WERI-Rb-1 (cell line): ENCODE measurements around the gene SLC9C2.
"Not testable (repeated sequence)": the region's sequence is repeated elsewhere in the genome, so short reads cannot be mapped to it uniquely, and the experiment has no call there.

Experiments
- DNase-seq: peaks from one replicate; pipeline ENCODE4 v3.0.0-alpha.2; 2020
- H3K27ac ChIP-seq: fragments of 250-450 bp; sonication (Bioruptor Pico); 2 replicates; pipeline ENCODE4 v1.5.1; 2020; ENCODE audit warnings: mild to moderate bottlenecking, moderate library complexity
- H3K27me3 ChIP-seq: fragments of 250-450 bp; sonication (Bioruptor Pico); 2 replicates; pipeline ENCODE4 v1.5.1; 2021; ENCODE audit warnings: mild to moderate bottlenecking, low read depth, moderate library complexity; ENCODE audit not compliant: insufficient read depth, severe bottlenecking
- H3K36me3 ChIP-seq: fragments of 250-450 bp; sonication (Bioruptor Pico); 2 replicates; pipeline ENCODE4 v1.5.1; 2020; ENCODE audit warnings: mild to moderate bottlenecking, moderate library complexity
- H3K4me3 ChIP-seq: 2 replicates; pipeline ENCODE4 v1.5.1; 2011; ENCODE audit warnings: low read depth, mild to moderate bottlenecking, control low read depth, low read length
- H3K9me3 ChIP-seq: fragments of 250-450 bp; sonication (Bioruptor Pico); 2 replicates; pipeline ENCODE4 v1.5.1; 2021; ENCODE audit warnings: mild to moderate bottlenecking, moderate library complexity; ENCODE audit not compliant: severe bottlenecking
- CTCF ChIP-seq: IDR thresholded peaks from 2 replicates; pipeline ENCODE4 v1.5.1; 2011; ENCODE audit warnings: low read depth, mild to moderate bottlenecking, control low read depth, inconsistent platforms, low read length

The SLC9C2 gene

DNA sequence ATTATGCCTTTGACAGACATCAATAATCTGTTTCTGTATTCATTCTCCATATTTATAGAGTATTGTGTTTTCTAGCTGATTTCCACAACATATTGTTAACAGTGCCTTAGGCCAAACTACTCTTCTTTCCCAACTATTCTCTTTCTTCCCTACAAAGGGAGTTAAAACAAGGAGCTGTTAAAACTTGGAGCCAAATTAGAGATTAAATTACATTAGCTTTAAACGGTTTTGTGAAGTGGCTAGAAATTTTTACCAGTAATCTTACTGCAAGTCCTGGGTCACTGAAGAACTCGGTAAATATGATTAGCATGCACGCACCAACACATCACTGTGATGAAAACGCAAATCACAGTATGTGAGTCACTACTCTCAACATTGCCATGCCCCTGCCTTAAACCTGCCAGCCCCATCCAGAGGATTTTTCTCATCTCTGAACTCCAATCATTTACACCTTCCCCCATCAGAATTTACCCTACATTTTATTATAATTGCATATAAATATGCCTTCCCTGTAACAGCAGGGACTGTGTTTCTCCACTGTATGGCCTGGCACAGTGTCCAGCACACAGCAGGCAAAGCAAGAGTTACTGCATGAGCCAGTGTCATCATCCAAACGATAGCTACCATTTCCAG, 127.2 kb downstream of the SLC9C2 start:
- H3K4me3 ChIP-seq, result peak overlapping the region; percentile 61
- no peaks in the 10 kb centered on the region for H3K27me3 ChIP-seq
- peaks cover 40% of the 10 kb centered on the region for H3K36me3 ChIP-seq
- H3K9me3 ChIP-seq, result peaks cover 12% of the 10 kb centered on the region
- H3K27ac ChIP-seq, result peak overlapping the region; percentile 91
- no peak for DNase-seq
- no peak for TF ChIP-seq CTCF

DNA sequence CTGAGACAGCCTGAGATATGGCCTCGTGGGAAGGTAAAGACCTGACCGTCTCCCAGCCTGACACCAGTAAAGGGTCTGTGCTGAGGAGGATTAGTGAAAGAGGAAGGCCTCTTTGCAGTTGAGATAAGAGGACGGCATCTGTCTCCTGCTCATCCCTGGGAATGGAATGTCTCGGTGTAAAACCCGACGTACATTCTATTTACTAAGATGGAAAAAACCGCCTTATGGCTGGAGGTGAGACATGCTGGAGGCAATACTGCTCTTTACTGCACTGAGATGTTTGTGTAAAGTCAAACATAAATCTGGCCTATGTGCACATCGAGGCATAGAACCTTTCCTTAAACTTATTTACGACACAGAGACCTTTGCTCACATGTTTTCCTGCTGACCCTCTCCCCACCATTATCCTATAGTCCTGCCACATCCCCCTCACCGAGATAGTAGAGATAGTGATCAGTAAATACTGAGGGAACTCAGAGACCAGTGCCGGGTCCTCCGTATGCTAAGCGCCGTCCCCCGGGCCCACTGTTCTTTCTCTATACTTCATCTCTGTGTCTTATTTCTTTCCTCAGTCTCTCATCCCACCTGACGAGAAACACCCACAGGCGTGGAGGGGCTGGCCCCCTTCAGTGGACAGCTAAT, 128.0 kb downstream of the SLC9C2 start:
- peak overlapping the region; percentile 61 for H3K4me3 ChIP-seq
- H3K36me3 ChIP-seq, result peaks cover 34% of the 10 kb centered on the region
- DNase-seq, result peak; percentile 90
- peaks cover 20% of the 10 kb centered on the region for H3K9me3 ChIP-seq
- H3K27ac ChIP-seq, result peak overlapping the region; percentile 91
- not testable (repeated sequence) for H3K27me3 ChIP-seq

DNA sequence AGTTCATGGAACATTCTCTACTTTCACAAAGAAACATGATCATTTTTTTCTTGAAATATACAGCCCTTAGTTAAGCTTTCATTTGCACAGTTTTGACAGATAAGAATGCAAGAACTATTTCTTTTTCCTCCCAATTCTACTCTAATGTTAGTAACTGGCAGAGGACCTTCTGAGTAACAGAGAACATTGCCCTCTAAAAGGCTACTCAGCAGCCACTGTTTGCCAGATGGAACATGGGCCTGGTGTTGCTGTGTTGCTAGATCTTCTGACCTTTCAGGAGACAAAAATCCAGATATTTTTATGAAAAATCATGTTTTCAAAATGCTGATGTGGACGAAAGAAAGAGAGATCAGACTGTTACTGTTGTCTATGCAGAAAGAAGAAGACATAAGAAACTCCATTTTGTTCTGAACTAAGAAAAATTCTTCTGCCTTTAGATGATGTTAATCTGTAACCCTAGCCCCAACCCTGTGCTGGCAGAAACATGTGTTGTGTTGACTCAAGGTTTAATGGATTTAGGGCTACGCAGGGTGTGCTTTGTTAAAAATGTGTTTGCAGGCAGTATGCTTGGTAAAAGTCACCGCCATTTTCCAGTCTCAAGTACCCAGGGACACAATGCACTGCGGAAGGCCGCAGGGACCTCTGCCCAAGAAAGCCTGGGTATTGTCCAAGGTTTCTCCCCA, 128.6 kb downstream of the SLC9C2 start:
- no peaks in the 10 kb centered on the region for H3K27me3 ChIP-seq
- H3K27ac ChIP-seq, result peak overlapping the region; percentile 91
- H3K4me3 ChIP-seq, result peak overlapping the region; percentile 14
- no peak for TF ChIP-seq CTCF
- no peak for DNase-seq
- H3K36me3 ChIP-seq, result peaks cover 27% of the 10 kb centered on the region
- H3K9me3 ChIP-seq, result peaks cover 20% of the 10 kb centered on the region

DNA sequence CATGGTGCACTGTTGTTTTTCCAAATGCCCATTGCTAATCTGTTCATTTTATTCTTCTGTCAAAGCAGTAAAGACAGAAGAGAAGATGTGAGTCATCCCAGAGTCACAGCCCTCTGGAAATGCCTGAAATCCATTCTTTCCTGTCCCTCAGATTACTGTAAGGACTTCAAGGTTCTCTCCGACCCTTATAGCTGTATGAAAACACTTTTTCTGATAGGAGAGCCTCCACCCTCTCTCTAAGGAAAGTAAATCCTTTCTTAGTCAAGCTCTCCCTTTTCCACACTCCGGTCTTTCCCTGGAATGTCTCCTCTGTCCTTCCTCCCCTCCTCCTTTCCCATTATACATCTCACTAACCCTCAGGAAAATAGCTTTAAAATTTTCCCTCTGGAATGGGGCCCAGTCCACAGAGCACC, 129.3 kb downstream of the SLC9C2 start:
- H3K4me3 ChIP-seq, result no peak overlapping the region
- DNase-seq, result no peak
- TF ChIP-seq CTCF, result no peak
- H3K27ac ChIP-seq, result peak overlapping the region; percentile 91
- H3K27me3 ChIP-seq, result no peaks in the 10 kb centered on the region
- H3K36me3 ChIP-seq, result peaks cover 22% of the 10 kb centered on the region
- H3K9me3 ChIP-seq, result peaks cover 20% of the 10 kb centered on the region

- no peak overlapping the region for H3K4me3 ChIP-seq
- TF ChIP-seq CTCF, result no peak
- no peak overlapping the region for H3K27ac ChIP-seq
- no peaks in the 10 kb centered on the region for H3K27me3 ChIP-seq
- no peak for DNase-seq
- H3K9me3 ChIP-seq, result peaks cover 23% of the 10 kb centered on the region
- peaks cover 18% of the 10 kb centered on the region for H3K36me3 ChIP-seq
Observed at GRCh38 chr1:173470608-173471007, 132.3 kb downstream of the SLC9C2 start.

- H3K9me3 ChIP-seq, result peaks cover 23% of the 10 kb centered on the region
- no peak overlapping the region for H3K4me3 ChIP-seq
- no peak for DNase-seq
- no peaks in the 10 kb centered on the region for H3K27me3 ChIP-seq
- H3K27ac ChIP-seq, result no peak overlapping the region
- H3K36me3 ChIP-seq, result peaks cover 18% of the 10 kb centered on the region
- TF ChIP-seq CTCF, result no peak
Observed at GRCh38 chr1:173469656-173470055, 133.2 kb downstream of the SLC9C2 start.
